Right lobe of liver (tissue), 4 donors: ENCODE data around the gene NAT8L.

ENCODE experiments used
- CTCF ChIP-seq, 4 donors: fragments of 200-600 bp in 3 of 4; fragments of 450-650 bp in 1 of 4; IDR thresholded peaks; one replicate each; pipeline versions ENCODE4 v1.5.1 to v1.8.0; 2016 to 2022; ENCODE audit warnings: antibody characterized with exemption in 4 of 4, mild to moderate bottlenecking in 2 of 4
- POLR2A ChIP-seq: fragments of 450-650 bp; IDR thresholded peaks from one replicate; pipeline ENCODE4 v1.6.1; 2017; ENCODE audit warnings: antibody characterized with exemption, mild to moderate bottlenecking
- donor health status: DM: no; HTN: no; CAD: no.
- donor health status: DM: no; HTN: no; CAD: no.
- donor health status: DM: no; HTN: yes; CAD: no.

GRCh38 chr4:2074588-2074987, 15.5 kb downstream of the NAT8L start:
- TF ChIP-seq POLR2A, result no peak
- TF ChIP-seq CTCF (IDR thresholded peaks at IDR 0.05), result no peak
